Daoy (cell line): Measurements from ENCODE around the gene TTC34. TPM values are rescaled to one million over a fixed set of nuclear protein-coding genes. Genes with fewer than 3 reads are reported as not detected.

Source experiments
- DNase-seq: peaks from one replicate; pipeline ENCODE4 v3.0.0-alpha.2; 2015; ENCODE audit warnings: low read depth
- total RNA-seq: library from RNA; depleted of rRNA; stranded (reverse); fragments of >200 nt; shearing (Covaris generic); gene quantifications from 2 replicates; pipeline ENCODE4 v1.2.3, GENCODE V29; 2014; rRNA removed

Gene TTC34, protein sequence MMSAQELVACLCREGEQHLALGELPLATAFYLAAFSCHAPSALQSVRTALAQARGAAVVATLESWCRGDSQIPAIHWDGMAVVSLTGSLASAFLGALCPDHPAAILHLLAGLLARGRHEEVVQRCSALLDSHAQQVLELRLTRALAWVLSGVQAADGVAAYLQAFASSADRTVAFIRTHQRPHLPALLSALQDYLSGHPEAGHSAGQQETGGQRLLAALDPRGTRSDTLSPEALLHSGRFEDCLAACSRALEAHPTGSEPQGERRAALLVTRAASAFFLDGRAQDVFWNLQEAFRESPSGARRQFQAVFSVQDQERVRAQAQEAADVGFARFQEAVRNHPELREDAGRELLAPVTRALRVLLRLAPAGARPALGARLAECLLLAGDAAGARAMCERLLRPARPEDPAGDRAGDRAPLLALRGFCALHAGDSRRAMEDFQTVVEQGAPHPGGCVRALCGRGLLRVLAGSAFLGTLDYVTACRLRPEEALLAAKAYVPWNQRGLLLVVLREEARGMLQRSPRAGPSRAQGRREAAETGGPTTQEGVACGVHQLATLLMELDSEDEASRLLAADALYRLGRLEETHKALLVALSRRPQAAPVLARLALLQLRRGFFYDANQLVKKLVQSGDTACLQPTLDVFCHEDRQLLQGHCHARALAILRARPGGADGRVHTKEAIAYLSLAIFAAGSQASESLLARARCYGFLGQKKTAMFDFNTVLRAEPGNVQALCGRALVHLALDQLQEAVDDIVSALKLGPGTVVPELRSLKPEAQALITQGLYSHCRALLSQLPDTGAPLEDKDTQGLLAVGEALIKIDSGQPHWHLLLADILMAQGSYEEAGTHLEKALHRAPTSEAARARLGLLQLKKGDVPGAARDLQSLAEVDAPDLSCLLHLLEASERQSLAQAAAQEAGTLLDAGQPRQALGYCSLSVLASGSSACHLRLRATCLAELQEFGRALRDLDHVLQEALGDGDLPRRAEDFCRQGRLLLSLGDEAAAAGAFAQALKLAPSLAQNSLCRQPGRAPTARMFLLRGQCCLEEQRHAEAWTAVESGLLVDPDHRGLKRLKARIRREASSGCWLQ
- not detected in 2 replicates for total RNA-seq

DNA sequence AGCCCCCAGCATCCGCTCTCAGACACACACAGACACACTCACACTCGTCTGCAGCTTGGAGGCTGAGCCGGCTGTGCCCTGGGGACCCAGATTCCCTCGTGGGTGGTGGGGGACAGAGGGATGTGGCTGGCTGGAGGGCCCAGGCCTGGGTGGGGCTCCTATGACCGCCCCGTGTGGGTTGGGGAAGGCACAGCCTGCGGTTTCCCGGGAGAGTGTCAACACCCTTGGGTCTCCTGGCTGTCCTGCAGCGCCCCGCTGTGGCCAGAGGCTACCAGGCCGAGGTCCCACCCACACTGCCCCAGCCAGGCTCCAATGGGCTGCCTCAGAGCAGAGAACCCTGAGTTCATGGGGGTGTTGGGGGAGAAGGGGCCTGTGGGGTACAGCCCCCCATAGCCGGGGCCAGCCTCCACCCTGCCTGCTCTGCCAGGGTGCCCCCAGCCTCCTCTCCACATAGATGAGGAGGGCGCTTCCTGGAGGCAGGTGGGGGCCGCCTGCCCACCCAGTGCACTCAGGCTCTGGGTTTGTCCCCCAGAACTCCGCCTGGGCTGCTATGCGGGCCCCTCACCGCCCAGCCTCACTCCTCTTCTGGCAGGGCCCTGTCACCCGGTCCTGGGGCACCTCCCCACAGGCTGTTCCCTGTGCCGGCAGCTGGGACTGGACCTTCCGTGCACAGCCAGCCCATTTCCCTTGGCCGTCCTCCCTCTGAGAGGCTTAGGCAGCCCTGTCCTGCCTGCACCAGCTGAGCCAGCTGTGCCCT, at the start of gene TTC34:
Gene TTC34, minus strand, starts transcription at position 159 of the 757 bp plus-strand sequence. CDS start 866 bp downstream, outside the sequence.
- peak; percentile 57 for DNase-seq

DNA sequence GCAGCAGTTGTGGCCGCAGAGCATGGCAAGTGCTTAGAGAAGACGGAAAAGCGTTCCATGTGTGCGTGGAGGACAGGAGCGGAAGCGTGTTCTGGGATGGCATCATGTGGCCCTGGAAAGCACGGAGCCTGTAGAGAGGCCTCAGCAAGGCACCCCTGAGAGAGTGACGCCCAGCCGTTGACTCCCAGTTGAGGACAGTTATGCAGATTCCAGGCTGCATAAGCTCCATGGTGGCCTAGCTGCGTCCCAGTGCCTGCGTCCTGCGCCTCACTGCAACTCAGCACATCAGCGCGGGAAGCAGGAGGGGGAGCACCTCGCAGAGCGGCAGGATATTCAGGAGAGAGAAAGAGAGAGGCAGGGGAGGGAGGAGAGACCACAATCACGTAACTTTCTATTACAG, 49.0 kb upstream of the TTC34 start:
- no peak for DNase-seq

DNA sequence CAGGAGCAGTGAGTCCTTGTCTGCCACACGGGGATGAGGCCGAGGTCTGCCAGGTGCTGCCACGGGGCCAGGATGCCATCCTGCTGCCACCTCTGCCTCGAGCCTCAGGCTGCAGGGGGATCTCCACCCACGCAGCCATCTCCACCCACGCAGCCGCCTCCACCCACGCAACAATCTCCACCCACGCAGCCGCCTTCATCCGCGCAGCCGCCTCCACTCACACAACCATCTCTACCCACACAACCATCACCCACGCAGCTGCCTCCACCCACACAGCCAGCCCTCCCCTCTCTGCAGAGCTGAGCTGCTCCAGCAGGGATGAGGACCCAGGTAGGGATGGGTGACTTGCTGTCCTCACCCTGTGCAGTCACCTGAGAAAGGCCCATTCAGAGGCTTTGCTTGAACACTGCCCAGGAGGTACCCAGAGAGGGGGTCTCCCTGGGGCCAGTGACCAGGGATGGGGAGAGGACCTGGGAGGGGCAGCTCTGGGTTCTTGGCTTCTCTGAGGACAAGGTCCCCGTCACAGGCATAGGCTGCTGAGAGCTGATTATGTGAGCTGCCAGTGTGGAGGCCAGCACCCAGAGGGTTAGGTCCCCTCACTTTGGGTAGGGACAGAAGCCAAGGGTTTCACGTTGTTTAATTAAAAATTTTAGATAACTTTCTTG, 46.6 kb upstream of the TTC34 start:
- no peak for DNase-seq

DNA sequence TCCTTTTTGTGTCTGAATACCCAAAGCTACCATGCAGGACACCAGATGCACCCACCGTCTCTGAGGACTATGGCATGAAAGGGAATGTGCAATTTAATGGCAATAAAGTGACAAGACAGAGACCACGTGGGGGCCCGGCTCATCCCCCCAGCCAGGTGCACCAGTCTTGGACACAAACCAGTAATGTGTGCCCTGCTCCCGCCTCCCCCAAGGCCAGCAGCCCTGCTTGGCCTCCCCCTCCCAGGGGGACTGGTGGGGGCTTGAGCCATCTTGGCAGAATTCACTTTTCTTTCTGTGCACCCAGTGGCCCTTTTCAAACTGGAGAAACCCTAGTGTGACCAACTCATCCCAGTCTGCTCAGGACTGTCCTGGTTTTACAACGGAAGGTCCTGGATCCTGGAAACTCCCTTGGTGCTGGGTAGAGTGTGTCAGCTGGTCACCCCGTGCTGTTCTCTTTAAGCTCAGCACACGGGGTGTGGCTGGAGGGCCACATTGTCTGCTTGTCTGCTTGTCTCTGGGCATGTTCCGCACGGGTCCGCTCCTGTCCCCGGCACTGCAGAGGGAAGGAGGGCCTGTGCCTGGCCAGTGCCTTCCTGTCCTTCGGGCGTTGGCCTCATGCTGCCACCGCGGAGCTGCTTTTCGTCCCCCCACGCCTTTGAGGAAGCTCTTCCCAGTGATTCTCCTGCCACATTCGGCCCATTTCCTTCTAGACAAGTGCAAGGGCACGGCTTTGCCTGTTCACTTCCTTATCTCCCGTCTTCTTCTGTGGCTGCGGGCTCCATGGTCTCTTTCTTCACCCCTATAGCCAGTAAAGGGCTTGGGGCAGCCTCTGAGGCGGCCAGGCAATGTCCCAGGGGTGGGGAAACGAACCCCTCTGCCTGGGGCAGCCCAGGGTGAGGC, 45.8 kb upstream of the TTC34 start:
- no peak for DNase-seq

DNA sequence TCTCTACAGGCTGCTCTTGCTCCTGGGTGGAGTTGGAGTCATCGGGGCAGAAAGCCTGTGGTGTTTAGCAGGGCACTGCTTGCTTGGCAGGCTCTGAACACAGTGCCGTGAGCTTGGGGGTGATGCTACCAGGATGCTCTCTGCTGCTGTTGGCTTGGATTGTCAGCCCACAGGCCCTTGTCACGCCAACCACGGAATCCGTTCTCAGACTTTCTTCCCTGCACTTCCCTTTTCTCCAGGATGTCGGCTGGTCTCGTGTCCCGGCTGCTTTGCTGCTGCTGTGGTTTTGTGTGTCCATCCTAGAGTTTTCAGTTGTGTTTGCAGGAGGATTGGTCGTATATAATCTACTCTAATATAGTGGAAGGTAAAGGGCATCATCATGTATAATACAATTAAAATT, 44.4 kb upstream of the TTC34 start:
- DNase-seq: no peak

DNA sequence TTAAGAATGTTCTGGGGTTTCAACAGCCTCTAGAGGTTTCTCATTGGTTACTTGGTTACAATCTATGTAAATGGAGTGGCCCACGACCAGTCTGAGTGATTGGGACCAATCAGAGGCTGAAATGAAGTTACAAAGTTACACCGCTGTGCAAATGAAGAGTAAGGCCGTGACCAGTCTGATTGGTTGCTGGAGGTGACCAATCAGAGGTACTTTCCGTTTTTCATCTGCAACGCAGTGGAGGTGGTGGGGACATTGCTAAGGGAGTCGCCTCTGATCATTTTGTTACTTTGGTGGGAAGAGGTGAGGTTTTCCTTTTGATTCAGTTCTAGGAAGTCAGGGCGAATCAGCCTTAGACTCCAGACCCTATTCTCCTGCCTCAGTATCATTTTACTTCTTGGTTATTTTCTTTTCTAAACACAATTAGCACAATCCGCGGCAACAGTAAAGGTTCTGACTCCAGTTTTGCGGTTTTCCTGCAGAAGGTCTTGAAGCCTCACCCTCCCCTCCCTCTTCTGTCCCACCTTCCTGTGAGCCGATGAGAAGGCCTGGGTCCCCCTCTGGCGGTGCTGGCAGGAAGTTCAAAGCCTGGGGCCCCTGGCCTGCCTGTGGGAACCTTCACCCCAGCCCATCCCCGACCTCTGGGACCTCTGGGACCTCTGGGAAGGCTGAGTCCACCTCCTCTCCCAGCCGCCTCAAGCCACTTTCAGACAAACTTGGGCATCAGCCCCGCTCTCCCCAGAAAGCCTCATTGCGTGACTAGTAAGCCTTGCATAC, 38.7 kb upstream of the TTC34 start:
- DNase-seq: peak; percentile 25

DNA sequence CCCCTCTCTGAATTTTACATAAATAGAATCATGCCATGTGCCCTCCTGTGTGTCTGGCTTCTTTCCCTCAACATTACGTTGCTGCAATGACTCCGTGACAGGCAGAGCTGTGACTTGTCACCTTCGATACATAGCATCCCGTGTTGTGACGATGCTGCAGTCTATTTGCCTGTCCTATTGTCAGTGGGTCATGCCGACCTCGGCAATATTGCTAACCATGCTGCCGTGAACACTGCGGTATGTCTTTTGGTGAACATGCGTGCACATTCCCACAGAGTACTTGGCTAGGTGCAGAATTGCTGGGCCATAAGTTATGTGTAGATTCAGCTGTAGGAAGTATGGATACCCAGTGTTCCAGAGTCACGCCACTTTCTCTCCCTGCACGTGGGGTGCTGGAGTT, 36.3 kb upstream of the TTC34 start:
- no peak for DNase-seq

DNA sequence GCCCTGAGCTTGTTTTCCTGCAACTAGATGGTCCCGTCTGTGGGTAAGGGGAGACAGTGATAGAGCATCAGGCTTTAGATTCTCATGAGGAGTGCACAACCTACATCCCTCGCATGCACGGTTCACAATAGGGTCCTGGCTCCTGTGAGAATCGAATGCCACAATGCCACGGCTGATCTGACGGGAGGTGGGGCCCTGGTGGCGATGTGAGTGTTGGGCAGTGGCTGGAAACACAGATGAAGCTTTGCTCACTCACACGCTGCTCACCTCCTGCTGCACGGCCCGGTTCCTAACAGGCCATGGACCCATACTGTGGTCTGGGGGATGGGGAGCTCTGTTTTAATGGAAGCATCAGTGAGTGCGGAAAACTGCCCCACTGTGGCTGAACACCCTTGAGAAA, 35.8 kb upstream of the TTC34 start:
- DNase-seq: no peak

DNA sequence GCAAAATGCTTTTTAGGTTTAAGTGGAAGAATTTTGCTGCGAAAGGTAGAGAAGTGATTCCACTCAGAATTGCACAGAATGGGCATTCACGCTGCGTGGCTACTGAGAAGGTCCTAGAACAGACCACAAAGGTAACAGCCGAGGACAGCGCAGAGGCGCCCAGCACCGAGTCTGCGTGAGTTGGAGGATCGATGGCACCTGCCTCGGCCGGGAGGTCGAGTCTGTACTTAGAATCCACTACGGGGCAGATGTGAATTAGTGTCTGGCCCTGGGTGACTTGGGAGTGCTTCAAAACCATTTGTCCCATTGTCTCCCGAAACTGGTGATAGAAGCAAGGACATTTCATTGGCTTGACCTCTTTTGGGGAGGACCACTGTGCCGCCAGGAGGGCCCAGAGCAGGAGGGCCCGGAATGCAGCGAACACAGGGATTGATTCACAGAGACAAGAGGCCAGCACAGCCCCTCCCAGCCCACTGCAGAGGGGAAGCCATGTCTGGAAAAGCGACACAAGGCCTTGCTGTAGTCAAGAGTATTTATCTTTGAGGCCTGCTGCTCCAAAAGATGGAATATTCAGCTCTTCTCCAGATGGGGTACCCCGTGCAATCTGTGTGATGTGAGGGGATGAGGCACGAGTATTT, 35.0 kb upstream of the TTC34 start:
- DNase-seq: no peak

DNA sequence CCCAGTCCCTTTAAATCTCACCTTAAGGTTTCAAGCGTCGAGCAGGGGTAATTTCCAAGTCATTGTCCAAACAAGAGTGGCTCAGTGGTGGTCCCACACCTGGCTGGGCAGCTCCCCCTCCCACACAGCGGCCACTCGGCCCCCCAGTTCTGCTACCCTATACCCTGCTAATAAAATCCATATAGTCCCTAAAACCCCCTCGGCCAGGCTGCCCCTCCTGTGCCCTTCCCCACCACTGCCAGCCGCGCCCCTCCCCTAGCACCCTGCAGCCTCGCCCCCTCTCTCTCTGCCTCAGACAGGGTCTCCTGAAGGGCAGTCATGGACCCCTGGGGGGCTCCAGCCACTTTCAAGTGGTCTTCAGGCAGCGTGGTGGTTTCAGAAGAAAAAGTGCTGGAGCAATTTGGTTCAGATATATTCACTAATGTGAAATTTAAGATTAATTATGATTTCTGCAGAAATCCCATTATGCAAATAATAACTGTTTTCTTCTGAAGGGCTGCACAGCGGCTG, 34.2 kb upstream of the TTC34 start:
- no peak for DNase-seq

DNA sequence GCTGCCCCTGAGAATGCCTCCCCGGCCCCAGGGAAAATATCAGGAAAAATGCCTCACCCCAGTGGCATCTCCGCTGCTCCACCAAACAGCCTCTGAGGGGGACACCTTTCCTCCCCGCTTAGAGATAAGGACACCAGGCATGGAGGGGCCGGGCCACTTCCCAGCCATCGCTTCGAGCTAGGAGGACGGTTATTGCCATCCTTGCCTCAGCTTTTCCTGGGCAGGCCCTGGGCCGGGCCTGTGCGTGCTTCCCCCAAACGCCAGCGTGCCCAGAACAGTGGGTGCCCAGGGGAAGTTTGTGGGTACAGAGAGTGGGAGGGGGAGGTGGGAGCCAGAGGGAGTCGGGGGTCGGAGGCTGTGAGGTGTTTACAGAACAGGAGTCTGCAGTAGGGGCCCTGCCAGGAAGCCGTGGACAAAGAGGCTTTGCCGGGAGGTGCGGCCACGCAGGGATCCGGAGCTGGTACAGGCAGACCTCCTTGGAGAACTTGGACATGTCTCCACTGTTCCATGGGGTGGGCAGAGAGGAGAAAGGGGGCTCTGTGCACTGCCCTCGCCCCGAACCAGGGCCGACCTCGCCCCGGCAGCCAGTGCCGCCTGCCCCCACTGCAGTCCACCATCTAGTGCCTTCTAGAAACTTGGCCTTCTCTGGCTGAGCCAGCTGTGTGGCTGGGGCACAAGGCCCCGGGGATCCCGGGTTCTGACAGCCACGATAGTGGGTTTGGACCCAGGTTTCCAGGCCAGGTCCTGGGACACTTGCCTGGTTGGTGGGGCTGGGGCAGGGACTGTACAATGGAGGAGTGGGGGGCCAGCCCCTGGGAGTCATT, 33.5 kb upstream of the TTC34 start:
- no peak for DNase-seq

DNA sequence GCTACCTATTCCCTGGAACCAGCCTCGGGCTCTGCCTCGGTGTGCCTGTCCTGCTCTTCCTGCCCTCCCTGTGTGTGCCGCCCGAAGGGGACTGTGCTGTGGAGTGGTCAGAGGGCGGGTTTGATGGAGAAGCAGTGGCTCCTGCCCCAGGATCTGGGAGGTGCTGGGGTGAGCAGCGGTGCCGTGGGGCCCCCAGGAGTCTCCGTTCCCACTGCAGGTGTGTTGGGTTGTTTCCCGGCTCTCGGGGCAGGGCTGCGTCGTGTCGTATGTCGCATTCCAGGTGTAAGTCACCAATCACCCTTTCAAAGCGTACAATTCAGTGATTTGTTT, 32.6 kb upstream of the TTC34 start:
- no peak for DNase-seq

DNA sequence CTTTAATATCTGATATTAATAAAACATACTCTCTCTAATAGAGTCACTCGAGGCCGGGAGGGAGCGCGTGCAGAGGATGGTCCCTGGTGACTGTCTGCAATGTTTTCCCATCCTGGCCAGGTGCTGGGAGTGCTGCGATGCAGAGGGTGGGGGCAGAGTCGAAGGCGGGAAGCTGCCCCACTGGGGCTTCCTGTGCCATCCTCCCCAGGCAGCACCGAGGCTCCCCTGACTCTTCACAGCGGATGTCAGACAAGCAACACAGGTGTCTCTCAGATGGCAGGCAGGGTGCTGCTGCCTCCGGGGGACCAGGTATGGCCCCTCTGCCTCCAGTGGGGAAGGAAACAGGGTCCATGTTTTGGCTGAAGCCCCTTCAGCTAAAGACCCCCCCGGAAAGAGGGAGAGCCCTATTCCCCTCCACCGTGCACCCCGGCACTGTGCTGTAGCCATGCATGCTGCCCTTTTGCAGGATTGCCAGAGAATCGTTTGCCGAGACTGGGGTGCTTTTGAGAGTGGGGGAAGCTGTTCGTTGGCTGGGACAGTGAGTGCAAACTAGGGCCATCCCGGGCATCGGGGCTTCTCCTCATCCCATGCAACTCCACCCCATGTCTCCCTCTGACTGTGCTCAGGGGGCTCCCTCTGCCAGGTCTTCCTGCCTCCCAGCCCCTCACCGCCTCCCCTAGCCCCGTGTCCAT, 32.1 kb upstream of the TTC34 start:
- no peak for DNase-seq

DNA sequence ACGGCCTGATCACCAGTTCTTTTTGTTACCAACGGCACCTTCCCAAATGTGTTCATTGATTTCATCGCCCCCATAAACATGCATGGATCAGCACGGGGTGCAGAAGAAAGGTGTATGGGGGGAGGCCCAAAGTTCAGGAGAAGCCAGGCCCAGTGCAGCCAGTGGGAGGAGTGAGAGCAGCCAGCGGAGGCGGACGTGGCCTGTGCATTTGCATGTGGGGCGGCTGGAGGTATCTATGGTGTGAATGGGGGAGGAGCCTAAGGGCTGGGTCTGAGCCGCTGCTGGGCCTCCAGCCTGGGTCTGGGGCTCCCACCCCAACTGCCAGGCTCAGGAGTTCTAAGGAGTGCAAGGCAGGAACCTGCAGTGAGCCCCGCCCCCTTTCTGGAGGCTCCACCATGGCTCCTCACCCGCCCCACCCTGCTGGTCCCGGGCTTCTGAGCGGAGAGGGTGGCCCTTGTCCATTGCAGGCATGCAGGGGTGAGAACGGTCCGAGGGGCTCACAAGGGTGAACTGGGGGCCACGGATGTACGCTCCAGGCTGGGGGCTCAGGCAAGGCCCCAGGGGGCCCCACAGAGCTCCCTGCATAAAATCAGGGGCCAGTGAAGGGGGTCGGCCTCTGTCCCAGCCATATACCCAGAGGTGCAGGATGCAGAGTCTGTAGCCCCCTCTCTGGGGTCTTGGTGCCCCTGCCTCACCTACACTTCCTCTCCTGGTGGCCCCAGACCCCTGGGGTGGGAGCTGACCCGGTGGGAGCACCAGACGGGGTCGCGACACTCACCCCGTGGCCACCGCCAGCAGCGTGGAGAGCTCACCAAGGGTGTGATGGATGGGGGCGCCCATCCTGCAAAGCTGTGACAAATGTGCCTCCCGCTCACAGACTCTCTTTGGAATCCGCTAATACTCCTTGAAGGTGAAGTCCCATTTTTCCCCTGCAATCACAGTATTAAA, 31.3 kb upstream of the TTC34 start:
- DNase-seq: no peak

DNA sequence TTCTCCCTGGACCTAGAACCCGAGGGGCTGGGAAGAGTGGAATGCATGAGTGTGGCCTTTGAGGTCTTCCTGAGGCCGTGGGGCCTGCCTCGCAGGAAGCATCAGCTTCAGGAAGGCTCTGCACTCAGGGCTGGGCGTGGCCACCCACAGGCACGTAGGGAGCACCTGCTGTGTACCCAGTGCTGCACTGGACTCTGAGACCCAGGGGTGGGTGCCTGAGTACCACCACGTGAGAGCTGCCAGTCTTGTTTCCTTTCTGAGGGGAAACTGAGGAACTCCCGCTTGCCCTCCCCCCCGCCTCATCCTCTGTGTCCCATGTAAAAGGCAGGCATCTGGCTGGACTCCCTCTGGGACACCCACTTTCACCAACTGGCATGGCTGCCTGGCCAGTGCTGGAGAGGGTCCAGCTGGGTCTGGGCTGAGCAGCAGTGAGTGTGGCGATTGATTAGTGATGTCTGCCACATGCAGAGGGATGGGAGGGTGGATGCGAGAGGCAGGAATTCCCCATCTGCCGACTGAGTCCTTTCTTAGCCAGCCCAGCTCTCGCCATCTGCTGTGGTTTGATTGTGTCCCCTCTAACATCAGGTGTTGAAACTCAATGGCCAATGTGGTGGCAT, 30.2 kb upstream of the TTC34 start:
- no peak for DNase-seq
